ENCODE measurements around the gene PIM2. TPM values are rescaled to one million over a fixed set of nuclear protein-coding genes. Genes with fewer than 3 reads are reported as not detected.

Gene PIM2
- total RNA-seq, 1 donor from 2014 or later, result 20.6 TPM

DNA sequence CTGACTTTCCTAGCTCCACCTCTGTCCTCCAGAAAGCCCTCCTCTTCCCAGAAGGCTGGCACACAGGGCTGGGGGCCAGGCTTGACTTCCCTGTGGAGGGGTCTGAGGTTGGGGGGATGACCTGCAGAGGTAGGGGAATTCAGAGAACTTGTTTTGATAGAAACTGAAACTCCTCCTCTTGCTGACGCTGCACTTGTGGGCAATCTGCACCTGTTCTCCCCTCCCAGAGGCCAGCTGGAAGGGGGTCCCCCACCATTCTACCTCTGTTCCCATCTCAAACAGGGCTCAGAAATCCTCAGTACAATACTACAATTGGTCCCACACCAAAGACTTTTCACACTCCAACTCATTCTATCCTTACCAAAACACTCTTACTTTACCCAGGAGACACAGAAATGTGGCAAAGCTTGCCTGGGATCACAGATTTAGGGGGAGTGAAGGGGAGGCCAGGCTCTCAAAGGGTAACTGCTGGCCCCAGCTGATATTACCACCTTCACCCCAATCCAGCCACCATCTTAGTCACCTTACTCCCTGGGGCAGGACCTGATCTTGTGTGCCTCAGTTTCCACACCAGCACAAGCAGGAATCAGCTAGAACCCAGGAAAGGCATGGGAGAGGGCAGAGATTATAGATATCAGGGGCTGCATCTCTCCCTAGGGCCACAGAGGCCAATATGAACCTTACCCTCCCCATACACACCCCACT lies 20.0 kb upstream of the PIM2 start:
- peak overlapping the region; percentile 21 for H3K27ac ChIP-seq

DNA sequence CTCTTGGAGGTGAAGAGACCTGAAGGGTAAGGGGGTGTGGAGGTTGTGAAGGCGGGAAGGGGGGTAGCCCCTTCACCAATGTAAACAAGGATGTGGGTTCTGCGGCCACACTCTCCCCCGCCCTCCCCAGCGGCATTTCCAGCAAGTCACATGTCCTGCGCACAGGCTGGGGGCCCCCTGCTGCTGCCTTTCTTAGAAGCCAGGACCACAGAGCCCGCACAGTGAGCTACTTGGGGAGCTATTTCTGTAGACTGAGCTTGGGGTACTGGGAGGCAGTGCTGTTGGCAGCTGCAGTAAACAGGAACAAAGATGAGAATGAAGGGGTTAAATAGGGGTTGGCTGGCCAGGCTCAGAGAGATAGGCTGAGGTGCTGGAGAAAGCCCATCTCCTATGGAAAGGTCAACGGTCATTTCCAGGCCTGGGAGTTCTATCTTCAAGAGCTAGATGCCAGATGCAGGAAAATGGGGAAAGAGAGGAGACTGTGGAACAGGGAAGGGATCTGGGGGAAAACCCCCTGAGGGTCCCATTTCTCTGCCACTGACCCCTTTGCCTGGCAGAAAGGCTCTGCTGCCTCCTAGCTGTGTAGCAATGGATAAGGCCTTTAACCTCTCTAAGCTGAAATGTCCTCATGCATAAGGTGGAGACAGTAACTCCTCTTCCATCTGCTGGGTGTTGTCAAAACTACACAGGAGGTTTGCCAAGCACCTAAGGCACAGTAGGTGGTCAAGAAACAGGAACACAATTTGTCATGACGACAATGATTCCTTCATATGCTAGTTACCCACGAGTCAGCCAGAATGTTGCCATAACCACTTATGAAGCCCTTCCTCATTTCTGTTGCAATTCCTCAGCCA lies 18.5 kb upstream of the PIM2 start:
- Histone ChIP-seq H3K27ac (peak overlapping the region; percentile 78), H3K4me3 (no peak overlapping the region)

More for the DNA sequence above, 20.0 kb upstream of the PIM2 start:
- Histone ChIP-seq H3K9me3 (no peaks in the 10 kb centered on the region), H3K36me3 (peaks cover 26% of the 10 kb centered on the region), H3K4me1 (peaks cover 34% of the 10 kb centered on the region), H3K27me3 (ENCODE audit: low read depth) (no peaks in the 10 kb centered on the region), H3K4me3 (no peak overlapping the region)
- ATAC-seq (no peak), DNase-seq (no peak)
- intact Hi-C loops (cut with DNase I), result no loop called here
- TF ChIP-seq, protein P1, sequence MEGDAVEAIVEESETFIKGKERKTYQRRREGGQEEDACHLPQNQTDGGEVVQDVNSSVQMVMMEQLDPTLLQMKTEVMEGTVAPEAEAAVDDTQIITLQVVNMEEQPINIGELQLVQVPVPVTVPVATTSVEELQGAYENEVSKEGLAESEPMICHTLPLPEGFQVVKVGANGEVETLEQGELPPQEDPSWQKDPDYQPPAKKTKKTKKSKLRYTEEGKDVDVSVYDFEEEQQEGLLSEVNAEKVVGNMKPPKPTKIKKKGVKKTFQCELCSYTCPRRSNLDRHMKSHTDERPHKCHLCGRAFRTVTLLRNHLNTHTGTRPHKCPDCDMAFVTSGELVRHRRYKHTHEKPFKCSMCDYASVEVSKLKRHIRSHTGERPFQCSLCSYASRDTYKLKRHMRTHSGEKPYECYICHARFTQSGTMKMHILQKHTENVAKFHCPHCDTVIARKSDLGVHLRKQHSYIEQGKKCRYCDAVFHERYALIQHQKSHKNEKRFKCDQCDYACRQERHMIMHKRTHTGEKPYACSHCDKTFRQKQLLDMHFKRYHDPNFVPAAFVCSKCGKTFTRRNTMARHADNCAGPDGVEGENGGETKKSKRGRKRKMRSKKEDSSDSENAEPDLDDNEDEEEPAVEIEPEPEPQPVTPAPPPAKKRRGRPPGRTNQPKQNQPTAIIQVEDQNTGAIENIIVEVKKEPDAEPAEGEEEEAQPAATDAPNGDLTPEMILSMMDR (IDR thresholded peaks at IDR 0.05), result no peak

GRCh38 chrX:48936429-48937053 lies 17.7 kb upstream of the PIM2 start:
- H3K4me1 ChIP-seq, result peaks cover 34% of the 10 kb centered on the region
- DNase-seq (no peak), ATAC-seq (peak in 1 of 2 donors; percentile 30)
- peak overlapping the region; percentile 78 for H3K27ac ChIP-seq
- no peaks in the 10 kb centered on the region for H3K9me3 ChIP-seq
- no peaks in the 10 kb centered on the region for H3K27me3 ChIP-seq (ENCODE audit: low read depth)
- peaks cover 38% of the 10 kb centered on the region for H3K36me3 ChIP-seq
- TF ChIP-seq, protein P1 (IDR thresholded peaks at IDR 0.05), result no peak
- intact Hi-C loops (cut with DNase I), result no loop called here
- no peak overlapping the region for H3K4me3 ChIP-seq

More for the DNA sequence above, 18.5 kb upstream of the PIM2 start:
- TF ChIP-seq, protein P1 (IDR thresholded peaks at IDR 0.05), result peak; percentile 7
- ATAC-seq (peak; percentile 87 to 91), DNase-seq (peak; percentile 84)
- Histone ChIP-seq H3K4me1 (peaks cover 34% of the 10 kb centered on the region), H3K27me3 (ENCODE audit: low read depth) (no peaks in the 10 kb centered on the region), H3K9me3 (no peaks in the 10 kb centered on the region), H3K36me3 (peaks cover 30% of the 10 kb centered on the region)
- intact Hi-C loops (cut with DNase I), result no loop called here

DNA sequence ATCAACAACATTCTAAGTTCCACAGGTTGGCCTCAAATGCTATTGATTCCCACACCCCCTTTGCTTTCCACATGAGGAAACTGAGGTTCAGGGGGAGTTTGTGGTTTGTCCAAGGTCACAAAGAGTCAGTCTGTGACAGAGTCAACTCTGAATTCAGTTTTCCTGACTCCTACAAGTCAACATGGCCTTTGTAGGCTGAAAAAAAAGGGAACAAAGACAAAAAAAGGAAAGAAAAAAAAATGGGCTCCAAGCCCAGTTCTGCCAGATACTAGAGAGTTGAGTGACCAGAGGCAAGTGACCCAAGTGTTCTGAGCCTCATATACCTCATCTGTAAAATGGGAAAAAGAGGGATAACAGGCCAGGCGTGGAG lies 16.5 kb upstream of the PIM2 start:
- H3K36me3 ChIP-seq, result peaks cover 44% of the 10 kb centered on the region
- TF ChIP-seq, protein P1 (IDR thresholded peaks at IDR 0.05), result no peak
- intact Hi-C loops (cut with DNase I), result no loop called here
- no peak overlapping the region for H3K4me3 ChIP-seq
- ATAC-seq (no peak), DNase-seq (no peak)
- peaks cover 28% of the 10 kb centered on the region for H3K4me1 ChIP-seq
- H3K9me3 ChIP-seq, result no peaks in the 10 kb centered on the region
- H3K27me3 ChIP-seq (ENCODE audit: low read depth), result no peaks in the 10 kb centered on the region
- H3K27ac ChIP-seq, result no peak overlapping the region

- TF ChIP-seq, protein P1 (IDR thresholded peaks at IDR 0.05), result no peak
- H3K9me3 ChIP-seq, result no peaks in the 10 kb centered on the region
- no peak overlapping the region for H3K4me3 ChIP-seq
- ATAC-seq (no peak), DNase-seq (no peak)
- H3K27ac ChIP-seq, result no peak overlapping the region
- H3K27me3 ChIP-seq (ENCODE audit: low read depth), result no peaks in the 10 kb centered on the region
- peaks cover 25% of the 10 kb centered on the region for H3K4me1 ChIP-seq
- intact Hi-C loops (cut with DNase I), result no loop called here
- H3K36me3 ChIP-seq, result peaks cover 47% of the 10 kb centered on the region
These were observed 15.9 kb upstream of the PIM2 start for GRCh38 chrX:48934581-48935300.

Measured in lower lobe of right lung (tissue), 2 donors.